ENCODE data around the gene FBXW9.

DNA sequence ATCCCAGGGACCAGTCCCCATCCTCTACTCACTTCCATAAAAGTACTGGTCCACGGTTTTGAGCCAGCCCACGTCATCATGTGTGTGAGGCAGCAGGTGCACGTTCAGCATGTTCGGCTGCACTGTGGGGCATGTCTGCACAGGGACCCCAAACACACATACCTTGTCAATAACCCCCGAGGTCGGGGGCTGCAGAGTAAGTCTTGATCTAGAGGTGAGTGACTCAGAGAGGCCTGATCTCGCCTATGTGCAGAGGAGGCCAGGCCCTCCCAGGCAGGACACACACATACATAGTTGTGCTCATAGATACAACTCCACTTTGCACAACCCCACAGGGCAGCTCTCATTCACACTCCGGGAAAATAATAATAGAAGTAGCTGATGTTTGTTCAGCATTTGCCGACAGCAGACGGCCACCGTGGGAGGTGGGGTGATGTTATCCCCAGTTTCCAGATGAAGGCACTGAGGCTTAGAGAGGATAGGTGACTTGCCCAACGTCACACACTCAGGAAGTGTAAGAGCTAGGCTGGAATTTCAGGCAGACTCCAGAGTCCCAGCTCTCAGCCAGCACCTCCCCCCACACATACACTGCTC is 30.7 kb downstream of the FBXW9 start:
- TF ChIP-seq ZFP30 (CRISPR knock-in tag; IDR thresholded peaks at IDR 0.05) (no peak), PPARA (CRISPR knock-in tag; IDR thresholded peaks at IDR 0.05; ENCODE audit: borderline replicate concordance) (no peak), GLIS3 (CRISPR knock-in tag; IDR thresholded peaks at IDR 0.05) (no peak), SNAI2 (CRISPR knock-in tag; IDR thresholded peaks at IDR 0.05) (no peak)
- TF ChIP-seq, protein P1, sequence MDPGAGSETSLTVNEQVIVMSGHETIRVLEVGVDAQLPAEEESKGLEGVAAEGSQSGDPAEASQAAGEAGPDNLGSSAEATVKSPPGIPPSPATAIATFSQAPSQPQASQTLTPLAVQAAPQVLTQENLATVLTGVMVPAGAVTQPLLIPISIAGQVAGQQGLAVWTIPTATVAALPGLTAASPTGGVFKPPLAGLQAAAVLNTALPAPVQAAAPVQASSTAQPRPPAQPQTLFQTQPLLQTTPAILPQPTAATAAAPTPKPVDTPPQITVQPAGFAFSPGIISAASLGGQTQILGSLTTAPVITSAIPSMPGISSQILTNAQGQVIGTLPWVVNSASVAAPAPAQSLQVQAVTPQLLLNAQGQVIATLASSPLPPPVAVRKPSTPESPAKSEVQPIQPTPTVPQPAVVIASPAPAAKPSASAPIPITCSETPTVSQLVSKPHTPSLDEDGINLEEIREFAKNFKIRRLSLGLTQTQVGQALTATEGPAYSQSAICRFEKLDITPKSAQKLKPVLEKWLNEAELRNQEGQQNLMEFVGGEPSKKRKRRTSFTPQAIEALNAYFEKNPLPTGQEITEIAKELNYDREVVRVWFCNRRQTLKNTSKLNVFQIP (CRISPR knock-in tag; IDR thresholded peaks at IDR 0.05; ENCODE audit: borderline replicate concordance, low read depth), result no peak
- TF ChIP-seq, protein P2, sequence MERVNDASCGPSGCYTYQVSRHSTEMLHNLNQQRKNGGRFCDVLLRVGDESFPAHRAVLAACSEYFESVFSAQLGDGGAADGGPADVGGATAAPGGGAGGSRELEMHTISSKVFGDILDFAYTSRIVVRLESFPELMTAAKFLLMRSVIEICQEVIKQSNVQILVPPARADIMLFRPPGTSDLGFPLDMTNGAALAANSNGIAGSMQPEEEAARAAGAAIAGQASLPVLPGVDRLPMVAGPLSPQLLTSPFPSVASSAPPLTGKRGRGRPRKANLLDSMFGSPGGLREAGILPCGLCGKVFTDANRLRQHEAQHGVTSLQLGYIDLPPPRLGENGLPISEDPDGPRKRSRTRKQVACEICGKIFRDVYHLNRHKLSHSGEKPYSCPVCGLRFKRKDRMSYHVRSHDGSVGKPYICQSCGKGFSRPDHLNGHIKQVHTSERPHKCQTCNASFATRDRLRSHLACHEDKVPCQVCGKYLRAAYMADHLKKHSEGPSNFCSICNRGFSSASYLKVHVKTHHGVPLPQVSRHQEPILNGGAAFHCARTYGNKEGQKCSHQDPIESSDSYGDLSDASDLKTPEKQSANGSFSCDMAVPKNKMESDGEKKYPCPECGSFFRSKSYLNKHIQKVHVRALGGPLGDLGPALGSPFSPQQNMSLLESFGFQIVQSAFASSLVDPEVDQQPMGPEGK (CRISPR knock-in tag; IDR thresholded peaks at IDR 0.05; ENCODE audit: borderline replicate concordance), result no peak

Data from SK-N-SH treated with all-trans-retinoic acid at 6 μM for 48 hours (cell line).